Stimulated activated CD4-positive, alpha-beta T cell treated with anti-CD3 and anti-CD28 coated beads, Interleukin-4, amount 100 ng/mL, for 24 hours (primary cell): Measurements from ENCODE around the gene MYL2.

Source experiments
- DNase-seq: peaks from one replicate; pipeline ENCODE4 v3.0.0-alpha.2; 2020

The MYL2 gene

DNA sequence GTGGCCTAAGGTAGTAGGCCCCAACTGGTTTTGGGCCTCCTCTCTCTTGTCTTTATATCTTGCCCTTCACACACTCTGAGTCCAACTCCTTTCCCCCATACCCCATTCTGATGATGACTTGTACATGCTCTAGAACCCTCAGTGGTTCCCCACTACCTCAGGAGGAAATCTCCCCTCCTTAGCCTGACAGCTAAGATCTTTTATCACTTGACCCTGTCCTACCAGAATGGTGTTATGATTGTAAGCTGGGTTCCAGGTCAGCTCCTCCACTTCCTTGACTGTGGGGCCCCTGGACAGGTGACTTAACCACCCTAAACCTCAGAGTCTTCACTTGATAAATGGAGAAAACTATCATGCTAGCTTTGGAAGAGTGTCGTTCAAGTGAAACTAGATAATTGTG lies 9.4 kb upstream of the MYL2 start:
- DNase-seq: no peak

DNA sequence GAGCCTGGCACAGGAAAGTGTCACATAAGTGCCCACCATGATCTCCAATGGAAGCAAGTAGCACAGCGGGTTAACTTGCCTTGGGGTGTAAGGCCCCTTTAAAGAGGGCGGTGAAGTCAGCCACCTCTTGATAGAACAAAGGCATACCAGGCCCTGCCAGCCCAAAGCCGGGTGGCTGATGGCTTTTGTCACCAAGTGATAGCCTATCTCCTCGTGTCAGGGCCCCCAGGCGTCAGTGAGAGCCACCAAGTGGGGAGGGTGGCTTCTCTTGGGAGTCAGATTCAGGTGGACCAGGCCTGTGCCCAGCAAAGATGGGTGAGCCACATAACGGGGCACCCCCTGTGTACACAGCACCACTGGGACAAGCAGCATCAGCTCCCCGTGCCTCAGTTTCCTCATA lies 8.3 kb upstream of the MYL2 start:
- no peak for DNase-seq

DNA sequence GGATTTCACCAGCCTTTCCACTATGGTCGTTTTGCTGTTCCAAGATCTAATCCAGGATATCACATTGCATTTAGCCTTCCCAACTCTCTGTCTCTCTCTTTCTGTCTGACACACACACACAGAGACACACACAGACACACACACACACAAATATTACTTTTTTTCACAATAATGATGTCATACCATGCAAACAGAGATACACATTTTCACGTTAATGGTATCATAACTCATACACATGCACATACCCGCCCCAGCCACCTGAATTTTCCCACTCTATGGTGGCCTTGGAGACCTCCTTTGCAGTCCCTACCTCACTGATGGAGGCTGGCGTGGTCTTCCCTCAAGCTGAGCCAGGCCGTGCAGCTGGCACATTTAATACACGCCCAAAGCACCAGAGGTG lies 7.2 kb upstream of the MYL2 start:
- DNase-seq: no peak

DNA sequence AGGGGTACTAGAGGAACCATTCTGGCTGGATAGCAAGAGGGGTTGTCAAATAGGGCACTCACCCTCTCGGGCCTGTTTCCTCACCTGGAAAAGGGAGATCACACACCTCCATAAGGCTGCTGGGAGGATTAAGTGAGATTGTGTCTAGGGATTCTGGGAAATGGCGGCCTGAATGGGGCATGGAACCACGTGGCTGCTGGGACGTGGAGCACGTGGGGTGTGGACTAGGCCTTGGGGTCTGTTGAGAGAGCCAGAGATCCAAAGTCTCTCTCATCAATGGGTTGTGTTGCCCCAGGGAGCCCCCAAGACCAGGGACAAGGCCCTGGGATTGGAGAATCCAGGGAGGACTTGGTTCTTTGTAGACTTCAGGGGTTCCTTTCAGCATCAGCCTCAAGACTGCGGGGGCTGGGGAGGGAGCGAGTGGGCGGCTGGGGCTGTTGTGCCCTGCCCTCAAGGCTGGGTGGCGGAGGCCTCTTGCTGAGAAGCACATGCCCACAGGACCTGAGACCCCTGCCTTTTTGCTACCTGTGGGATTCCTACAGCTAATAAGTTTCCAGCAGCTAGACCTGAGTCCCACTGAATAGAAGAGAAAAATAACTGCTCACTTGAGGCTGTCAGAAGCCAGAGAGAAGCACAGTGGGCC lies 3.4 kb upstream of the MYL2 start:
- DNase-seq: no peak

DNA sequence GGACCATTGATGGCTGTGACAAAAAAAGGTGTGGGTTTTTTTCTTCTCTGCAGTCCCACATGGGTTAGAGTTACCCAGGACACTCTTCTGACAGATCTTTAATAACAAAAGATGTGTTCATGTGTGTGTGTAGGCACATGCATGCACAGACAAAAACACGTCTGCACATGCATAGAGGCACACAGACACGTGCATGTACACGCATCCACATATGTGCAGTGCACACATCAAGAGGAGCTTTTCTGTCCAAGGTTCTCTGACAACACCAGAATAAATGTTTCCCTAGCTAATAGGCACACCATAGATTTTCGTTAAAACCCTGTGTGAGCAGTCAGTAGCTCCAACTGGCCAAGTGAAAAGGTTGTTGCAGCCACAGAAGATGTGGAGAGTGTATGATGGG lies 2.8 kb upstream of the MYL2 start:
- DNase-seq: no peak

DNA sequence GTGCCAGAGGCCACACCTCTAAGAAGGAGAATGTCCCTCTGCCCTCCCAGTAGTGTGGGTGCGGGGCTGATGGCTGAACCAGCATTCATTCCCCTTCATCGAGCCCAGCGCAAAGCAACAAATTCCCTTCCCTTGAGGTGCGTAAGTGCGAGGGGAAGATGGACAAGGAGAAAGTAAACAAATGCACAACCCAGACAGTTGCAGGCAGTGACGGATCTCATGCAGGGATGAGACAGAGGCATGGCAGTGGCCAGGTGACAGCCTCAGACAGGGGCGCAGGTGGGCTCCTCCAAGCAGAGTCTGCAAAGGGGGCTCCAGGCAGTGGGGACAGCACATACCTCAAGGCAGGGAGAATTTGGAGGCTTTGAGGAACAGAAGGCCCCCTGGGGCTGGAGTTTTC lies 2.3 kb upstream of the MYL2 start:
- DNase-seq: no peak

DNA sequence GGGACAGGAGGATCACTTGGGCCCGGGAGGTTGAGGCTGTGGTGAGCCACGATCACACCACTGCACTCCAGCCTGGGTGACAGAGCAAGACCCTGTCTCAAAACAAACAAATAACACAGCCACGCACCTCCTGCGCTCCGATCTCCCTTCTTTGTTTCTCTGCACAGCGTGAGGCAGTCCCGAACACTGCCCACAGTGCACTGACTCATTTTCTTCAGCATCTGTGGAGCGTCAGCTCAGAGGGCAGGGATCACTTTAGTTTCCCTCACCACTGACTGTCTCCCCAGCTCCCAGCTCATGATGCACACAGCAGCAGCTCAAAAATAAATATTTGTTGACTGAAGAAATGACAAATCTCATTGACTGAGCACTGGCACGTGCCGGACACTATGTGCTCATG lies 883 bp upstream of the MYL2 start:
- no peak for DNase-seq

DNA sequence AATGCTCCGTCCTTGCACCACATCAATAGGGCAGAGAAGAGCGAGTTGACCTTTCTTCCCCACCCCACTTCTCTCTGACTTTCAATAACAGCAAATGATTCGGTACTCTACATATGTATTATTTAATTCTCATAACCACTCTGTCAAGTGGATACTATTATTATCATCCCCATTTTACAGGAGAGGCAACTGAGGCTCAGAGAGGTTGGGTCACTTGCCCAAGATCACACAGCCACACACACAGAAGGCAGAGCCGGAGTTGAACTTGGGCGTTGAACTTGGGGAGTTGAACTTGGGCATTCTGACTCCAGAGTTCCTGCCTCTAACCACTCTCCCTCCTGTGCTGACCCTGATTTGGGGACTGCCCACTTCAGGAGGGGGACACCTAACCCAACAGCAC lies 659 bp downstream of the MYL2 start:
- no peak for DNase-seq

DNA sequence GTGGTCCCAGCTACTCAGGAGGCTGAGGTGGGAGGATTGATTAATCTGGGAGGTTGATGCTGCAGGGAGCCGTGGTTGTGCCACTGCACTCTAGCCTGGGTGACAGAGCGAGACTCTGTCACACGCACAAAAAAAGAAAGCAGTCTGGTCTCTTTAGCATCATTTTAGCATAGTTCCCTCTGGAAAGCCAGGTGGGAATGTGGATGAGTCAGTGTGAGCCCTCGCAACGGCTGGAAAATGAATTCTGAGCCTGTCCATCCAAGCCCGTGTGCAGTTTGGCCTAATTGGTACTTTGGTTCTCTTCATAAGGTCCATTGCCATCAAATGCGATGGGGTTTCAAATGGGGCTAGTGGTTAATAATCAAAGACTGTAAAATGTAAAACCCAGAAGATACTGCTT lies 2.4 kb downstream of the MYL2 start:
- DNase-seq: no peak

DNA sequence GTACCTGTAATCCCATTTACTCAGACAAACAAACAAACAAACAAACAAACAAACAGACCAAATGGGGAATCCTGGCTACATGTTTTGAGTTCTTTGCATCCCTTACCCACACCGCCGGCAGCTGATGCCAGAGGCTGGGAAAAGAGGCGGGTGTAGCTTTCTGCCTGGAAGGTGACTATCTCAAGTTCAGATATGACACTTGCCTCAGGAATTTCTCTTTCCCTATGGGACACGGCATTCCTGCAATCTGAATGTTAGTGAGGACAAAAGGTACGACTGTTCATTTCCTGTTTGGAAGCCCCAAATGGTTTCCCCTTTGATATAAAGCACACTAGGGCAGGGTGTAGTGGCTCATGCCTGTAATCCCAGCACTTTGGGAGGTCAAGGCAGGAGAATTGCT lies 2.9 kb downstream of the MYL2 start:
- DNase-seq: no peak

DNA sequence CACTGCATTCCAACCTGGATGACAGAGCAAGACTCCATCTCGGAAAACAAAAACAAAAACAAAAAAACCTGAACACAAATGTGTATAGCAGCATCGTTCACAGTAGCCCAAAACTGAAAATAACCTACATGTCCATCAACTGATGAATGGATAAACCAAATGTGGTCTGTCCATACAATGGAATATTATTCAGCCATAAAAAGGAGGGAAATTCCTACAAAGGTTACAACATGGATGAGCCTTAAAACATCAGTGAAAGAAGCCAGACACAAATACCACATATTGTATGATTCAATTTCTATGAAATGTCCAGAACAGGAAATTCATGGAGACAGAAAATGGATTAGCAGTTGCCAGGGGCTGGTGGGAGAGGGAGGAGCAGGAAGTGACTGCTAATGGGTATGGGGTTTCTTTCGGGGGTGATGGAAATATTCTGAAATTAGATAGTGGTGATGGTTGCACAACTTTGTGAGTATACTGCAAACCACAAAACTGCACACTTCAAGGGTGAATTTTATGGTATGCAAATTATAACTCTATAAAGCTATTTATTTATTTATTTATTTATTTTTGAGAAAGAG lies 4.0 kb downstream of the MYL2 start:
- DNase-seq: no peak

DNA sequence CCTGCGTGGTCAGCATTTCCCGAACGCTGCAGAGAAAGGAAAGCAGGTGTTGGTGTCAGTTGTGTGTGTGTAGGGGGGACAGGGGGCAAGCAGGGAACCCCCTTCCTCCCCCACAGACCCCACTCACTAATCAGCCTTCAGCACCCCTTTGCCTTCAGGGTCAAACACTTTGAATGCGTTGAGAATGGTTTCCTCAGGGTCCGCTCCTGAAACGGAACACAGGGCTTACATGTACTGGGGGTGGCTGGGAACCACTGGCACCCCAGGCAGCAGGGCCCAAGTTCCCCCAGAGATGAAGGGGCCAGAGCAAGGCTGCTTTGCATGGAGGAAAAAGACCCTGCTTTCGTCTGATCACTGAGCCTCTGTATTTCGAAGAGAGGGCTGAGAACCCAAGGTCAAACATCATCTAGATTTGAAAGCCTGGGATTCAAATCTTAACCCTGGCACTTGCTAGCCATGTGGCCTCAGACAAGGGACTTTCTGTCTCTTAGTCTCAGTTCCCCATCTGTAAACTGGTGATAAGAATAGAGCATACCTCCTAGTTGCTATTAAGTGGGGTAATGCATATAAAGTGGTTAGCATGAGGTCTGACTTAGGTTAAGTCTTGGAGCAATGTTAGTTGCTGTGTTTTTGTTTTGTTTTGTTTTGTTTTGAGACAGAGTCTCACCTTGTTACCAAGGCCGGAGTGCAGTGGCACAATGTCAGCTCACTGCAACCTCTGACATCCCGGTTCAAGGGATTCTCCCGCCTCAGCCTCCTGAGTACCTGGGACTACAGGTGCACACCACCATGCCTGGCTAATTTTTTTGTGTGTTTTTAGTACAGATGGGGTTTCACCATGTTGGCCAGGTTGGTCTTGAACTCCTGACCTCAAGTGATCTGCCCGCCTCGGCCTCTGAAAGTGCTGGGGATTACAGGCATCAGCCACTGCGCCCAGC lies 7.0 kb downstream of the MYL2 start:
- DNase-seq: no peak

DNA sequence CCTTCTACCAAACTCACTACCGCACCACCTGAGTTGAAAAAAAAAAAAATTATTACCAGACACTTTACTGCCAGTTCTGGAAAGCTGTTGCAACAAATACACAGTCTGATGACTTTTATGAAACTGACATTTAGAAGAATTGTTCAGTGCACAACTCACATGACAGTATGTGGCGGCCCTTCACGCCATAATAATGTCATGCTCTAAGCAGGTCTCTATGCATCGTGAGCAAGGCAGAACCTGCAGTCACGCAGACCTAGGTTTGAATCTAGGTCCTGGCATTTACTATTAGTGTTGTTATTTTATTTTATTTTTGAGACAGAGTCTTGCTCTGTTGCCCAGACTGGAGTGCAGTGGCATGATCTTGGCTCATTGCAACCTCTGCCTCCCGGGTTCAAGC lies 8.1 kb downstream of the MYL2 start:
- DNase-seq: no peak

DNA sequence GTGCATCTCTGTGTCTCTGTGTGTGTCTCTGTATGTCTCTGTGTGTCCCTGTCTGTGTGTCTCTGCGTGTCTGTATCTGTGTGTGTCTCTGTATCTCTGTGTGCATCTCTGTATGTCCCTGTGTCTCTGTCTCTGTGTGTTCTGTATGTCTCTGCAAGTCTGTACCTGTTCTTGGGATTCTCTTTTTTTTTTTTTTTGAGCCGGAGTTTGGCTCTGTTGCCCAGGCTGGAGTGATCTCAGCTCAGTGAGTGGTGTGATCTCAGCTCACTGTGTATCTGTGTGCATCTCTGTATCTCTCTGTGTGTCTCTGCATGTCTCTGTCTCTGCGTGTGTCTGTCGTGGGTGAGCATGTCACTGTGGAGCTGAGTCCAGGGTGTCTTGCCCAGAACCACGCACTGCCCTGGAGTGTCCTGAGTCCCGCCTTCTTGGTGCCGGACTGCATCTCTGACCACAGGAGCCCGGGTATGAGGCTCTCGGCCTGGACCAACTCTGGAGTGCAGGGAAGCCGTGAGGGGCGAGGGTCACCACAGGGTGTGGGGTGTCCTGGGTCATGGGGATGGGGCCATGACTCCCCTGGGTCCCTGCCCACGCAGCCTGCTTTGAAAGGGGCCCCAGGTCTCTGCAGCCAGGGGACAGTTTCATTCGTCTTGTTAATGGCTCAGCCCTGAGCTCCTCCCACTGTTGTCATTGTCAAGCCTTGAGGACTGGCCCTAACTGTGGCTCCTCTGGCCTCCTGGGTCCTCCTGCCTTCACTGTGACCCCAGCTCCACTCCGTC lies 11.8 kb downstream of the MYL2 start:
- DNase-seq: no peak

DNA sequence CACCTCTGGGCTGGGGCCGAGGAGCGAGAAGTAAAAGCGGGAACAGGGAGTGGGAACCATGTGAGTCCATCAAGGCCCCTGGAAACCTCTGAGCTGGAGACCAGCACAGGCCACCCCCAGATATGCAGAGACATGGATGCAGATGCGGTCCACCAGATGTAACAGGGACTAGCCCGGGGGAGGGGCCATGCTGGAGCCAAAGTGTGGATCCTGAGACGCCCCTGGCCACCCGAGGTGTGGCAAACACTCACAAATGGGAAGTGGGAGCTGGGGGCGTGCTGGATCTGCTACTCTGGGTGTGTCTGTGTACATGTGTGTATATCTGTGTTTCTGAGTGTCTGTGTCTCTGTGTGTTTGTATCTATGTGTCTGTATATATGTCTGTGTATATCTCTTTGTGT lies 12.8 kb downstream of the MYL2 start:
- no peak for DNase-seq

DNA sequence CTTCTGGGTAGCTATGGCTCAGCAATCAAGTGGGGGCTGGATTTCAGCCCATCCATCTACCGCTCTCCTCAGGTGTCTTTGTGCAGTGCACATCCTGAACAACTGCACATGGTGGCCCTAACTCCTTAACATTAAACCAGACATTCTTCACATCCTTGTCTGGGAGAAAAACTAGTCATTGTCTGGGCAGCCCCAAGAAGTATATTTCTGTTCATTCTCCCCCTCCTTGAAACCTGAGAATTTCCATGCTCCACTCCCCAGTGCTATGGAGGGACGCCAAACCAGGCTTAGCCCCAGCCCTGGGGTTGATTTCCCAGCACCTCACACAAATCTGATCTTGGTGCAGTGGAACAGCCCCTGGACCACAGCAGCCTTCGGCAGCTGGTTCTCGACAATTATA lies 13.4 kb downstream of the MYL2 start:
- no peak for DNase-seq

DNA sequence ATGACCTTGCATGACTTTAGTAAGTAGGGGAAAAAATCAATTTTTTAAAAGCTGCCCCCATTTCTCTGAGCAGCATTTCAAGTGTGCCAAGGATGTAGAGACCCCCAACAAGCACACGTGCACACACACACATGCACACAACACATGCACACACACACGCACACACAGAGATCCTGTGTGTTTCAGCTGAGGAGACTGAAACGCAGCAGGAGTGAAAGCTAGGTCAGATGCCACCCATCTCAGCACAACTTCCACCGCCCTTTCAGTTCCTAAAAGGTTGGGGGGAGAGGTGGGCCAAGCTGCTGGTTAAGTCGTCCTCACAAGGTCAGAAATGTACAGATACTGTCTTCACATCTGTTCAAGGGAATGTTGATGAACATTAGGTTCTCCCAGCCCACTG lies 13.9 kb downstream of the MYL2 start:
- DNase-seq: no peak

DNA sequence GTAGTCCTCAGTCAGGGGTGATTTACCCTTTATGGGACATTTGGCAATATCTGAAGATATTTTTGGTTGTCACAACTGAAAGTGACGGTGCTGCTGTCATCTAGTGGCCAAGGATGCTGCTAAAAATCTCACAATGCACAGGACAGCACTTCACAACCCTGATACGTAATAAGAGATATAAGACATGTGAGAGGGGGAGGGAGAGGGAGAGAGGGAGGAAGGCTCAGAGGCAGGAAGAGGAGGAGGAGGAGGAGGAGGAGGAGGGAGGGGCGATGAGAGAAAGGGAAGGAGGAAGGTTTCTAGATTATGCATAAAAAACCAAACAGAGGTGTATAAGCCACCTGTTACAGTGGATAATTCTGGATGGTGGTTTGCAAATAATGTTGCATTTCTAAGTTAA lies 14.3 kb downstream of the MYL2 start:
- no peak for DNase-seq

DNA sequence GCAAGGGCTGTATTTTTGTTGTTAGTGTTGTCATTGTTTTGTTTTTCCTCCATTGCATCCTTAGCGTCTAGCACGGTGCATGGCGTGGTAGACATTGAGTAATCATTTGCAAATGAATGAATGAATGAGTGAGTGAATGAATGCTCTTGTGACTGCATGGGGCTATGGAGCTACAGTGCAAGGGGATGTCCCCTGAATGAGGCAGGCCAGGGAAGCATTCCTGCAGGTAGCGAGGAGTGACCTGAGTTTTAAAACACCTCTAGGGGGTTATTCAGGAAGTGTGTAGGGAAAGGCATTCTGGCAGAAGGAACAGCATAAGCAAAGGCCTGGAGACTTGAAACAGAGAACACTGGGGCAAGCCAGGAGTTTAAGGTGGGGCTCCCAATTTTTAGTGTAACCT lies 16.9 kb downstream of the MYL2 start:
- no peak for DNase-seq

DNA sequence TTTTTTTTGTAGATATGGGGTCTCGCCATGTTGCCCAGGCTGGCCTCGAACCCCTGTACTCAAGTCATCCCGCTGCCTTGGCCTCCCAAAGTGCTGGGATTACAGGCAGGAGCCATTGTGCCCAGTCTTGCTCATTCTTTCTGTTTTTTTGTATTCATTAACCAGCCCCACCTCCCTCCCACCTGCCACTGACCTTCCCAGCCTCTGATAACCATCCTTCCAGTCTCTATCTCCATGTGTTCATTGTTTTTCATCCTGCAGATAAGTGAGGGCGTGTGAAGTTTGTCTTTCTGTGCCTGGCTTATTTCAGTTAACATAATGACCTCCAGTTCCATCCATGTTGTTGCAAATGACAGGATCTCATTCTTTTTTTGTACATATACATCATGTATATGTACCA lies 19.0 kb downstream of the MYL2 start:
- DNase-seq: no peak

DNA sequence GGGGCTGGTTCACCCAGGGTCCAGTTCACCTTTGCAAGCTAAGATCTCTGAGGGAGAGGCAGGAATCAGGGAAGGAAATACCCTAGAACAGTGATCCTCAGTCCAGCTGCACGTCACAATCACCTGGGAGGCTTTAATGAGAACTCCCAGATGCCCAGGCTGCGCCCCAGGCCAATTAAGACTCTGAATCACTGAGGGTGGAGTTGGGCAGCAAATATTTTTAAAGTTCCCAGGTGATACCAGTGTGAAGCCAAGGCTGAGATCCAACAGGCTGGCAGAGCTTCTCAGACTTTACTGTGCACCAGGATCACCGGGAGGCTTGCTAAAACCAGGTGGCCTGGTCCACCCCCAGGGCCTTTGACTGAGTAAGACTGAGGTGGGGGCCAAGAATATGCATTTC lies 23.8 kb downstream of the MYL2 start:
- no peak for DNase-seq

DNA sequence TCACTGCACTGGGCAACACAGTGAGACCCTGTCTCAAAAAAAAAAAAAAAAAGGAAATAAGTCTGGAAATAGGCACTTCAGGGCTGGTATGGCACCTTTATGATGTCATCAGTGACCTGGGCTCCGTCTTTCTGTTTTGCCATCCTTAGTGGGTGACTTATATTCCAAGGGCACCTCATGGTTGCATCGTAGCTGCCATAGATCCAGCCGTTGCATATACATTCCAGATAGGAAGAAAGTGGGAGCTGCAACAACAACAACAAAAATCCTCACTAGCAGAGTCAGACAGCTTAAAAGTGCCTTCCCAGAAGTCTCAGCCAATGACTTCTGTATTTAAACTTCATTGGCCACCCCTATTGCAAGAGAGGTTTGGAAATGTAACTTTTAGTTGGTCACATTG lies 26.4 kb downstream of the MYL2 start:
- DNase-seq: no peak

DNA sequence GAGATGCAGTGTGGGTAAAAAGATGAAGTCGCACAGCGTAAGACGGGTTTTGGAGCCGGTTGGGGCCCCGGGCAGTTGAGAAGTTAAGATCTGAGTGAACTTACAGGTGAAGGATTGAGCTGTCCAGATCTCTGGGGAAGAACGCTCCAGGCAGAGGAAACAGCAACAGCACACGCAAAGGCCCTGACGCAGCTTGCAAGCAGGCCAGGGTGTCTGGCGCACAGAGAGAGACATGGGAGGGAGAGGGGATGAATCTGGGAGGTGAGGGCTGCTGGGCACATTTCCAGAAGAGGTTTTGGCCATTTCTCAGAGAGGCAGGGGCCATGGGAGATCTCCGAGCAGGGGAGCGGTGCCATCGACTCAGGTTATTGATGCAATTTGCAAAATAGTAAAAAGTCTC lies 31.0 kb downstream of the MYL2 start:
- DNase-seq: no peak
